Natural killer cell (primary cell): Measurements from ENCODE around the gene ENO4. TPM values are rescaled to one million over a fixed set of nuclear protein-coding genes. Genes with fewer than 3 reads are reported as not detected.

Source experiments
- ATAC-seq, 3 donors: fragments of 150-1000 bp in 2 of 3; fragments of 200-7000 bp in 1 of 3; cut with Tn5 transposase; 1 replicate in 1 of 3; 2 replicates in 2 of 3; pipeline ENCODE4 v1.10.0; 2021; ENCODE audit warnings: mild to moderate bottlenecking in 2 of 3, moderate library complexity in 2 of 3
- DNase-seq, 2 donors: peaks; one replicate each; pipeline versions ENCODE4 v3.0.0 to v3.0.0-alpha.2; 2013 to 2021; ENCODE audit warnings: mixed read lengths in 1 of 2
- H3K27ac ChIP-seq: one replicate; pipeline ENCODE4 v1.5.1; 2013; ENCODE audit warnings: mild to moderate bottlenecking, low read length
- H3K27me3 ChIP-seq: one replicate; pipeline ENCODE4 v1.6.1; 2013; ENCODE audit warnings: low read length; ENCODE audit not compliant: control insufficient read depth, insufficient read depth
- H3K36me3 ChIP-seq: one replicate; pipeline ENCODE4 v1.6.1; 2013; ENCODE audit warnings: low read length; ENCODE audit not compliant: control insufficient read depth, insufficient read depth
- H3K4me1 ChIP-seq: one replicate; pipeline ENCODE4 v1.6.1; 2013; ENCODE audit warnings: low read length; ENCODE audit not compliant: control insufficient read depth, insufficient read depth
- H3K4me3 ChIP-seq: one replicate; pipeline ENCODE4 v1.5.1; 2013; ENCODE audit warnings: low read length
- H3K9me3 ChIP-seq: one replicate; pipeline ENCODE4 v1.6.1; 2013; ENCODE audit warnings: low read length; ENCODE audit not compliant: control insufficient read depth, insufficient read depth
- H3K27ac Mint-ChIP-seq, 2 donors: one replicate each; pipeline ENCODE4 v1.8.0; 2022; ENCODE audit warnings: mild to moderate bottlenecking in 2 of 2, mixed read lengths in 2 of 2, moderate library complexity in 1 of 2
- H3K27me3 Mint-ChIP-seq, 2 donors: one replicate each; pipeline ENCODE4 v1.8.0; 2022; ENCODE audit warnings: low read depth in 2 of 2, mixed read lengths in 2 of 2
- H3K36me3 Mint-ChIP-seq: one replicate; pipeline ENCODE4 v1.8.0; 2022; ENCODE audit warnings: mixed read lengths
- H3K4me1 Mint-ChIP-seq, 2 donors: one replicate each; pipeline ENCODE4 v1.8.0; 2022; ENCODE audit warnings: mixed read lengths in 2 of 2
- H3K4me3 Mint-ChIP-seq: one replicate; pipeline ENCODE4 v1.8.0; 2022; ENCODE audit warnings: mild to moderate bottlenecking, moderate library complexity, mixed read lengths
- H3K9me3 Mint-ChIP-seq, 2 donors: one replicate each; pipeline ENCODE4 v1.8.0; 2022; ENCODE audit warnings: mixed read lengths in 2 of 2
- CTCF ChIP-seq: fragments of 200-600 bp; IDR thresholded peaks from one replicate; pipeline ENCODE4 v1.8.0; 2022; ENCODE audit warnings: antibody characterized with exemption
- WGBS: methylation state at CpG from one replicate; pipeline ENCODE4 v1.1.7; 2013; ENCODE audit warnings: missing lambda C conversion rate; ENCODE audit not compliant: insufficient coverage; 5-methylcytosine and 5-hydroxymethylcytosine counted together
- intact Hi-C: fragments of 100-400 bp; cut with micrococcal nuclease; formaldehyde crosslinking; loops from one replicate; pipeline ENCODE4 v1.14.2; 2022
- total RNA-seq, 4 donors: library from RNA; stranded (reverse); fragments of 120-200 nt in 1 of 4; gene quantifications; one replicate each; pipeline versions ENCODE4 v1.2.3 to v1.2.4, GENCODE V29; 2013 to 2022

ENO4 gene
- total RNA-seq, 3 donors from 2014 or later (not counting 1 experiment from before 2014, with no cell fraction given) = not detected

- no peaks in the 10 kb centered on the region for H3K4me1 Mint-ChIP-seq
- H3K9me3 Mint-ChIP-seq = no peaks in the 10 kb centered on the region
- ATAC-seq (no peak), DNase-seq (no peak)
- H3K4me1 ChIP-seq = no peaks in the 10 kb centered on the region
- H3K4me3 ChIP-seq = no peak overlapping the region
- no peaks in the 10 kb centered on the region for H3K9me3 ChIP-seq
- intact Hi-C loops = no loop called here
- H3K27ac ChIP-seq = no peak overlapping the region
- H3K27me3 ChIP-seq = no peaks in the 10 kb centered on the region
- no peak overlapping the region for H3K27ac Mint-ChIP-seq
- H3K36me3 ChIP-seq = no peaks in the 10 kb centered on the region
- TF ChIP-seq CTCF = no peak
- H3K4me3 Mint-ChIP-seq = no peak overlapping the region
- 86% methylated on average over 6 of the region's 6 CpGs for WGBS
- H3K36me3 Mint-ChIP-seq = no peaks in the 10 kb centered on the region
- peaks cover 4 to 12% of the 10 kb centered on the region in 2 donors for H3K27me3 Mint-ChIP-seq
These were observed 46.8 kb upstream of the ENO4 start for GRCh38 chr10:116802474-116802873.

- no peak for TF ChIP-seq CTCF
- no peaks in the 10 kb centered on the region for H3K9me3 ChIP-seq
- Mint-ChIP-seq H3K9me3 (no peaks in the 10 kb centered on the region), H3K27ac (no peak overlapping the region), H3K36me3 (no peaks in the 10 kb centered on the region), H3K4me3 (no peak overlapping the region), H3K27me3 (peaks cover 0 to 9% of the 10 kb centered on the region in 2 donors), H3K4me1 (no peaks in the 10 kb centered on the region)
- H3K36me3 ChIP-seq = no peaks in the 10 kb centered on the region
- 89% methylated on average over 19 of the region's 19 CpGs for WGBS
- no peaks in the 10 kb centered on the region for H3K27me3 ChIP-seq
- no peak overlapping the region for H3K27ac ChIP-seq
- intact Hi-C loops = no loop called here
- ATAC-seq (no peak), DNase-seq (no peak)
- no peaks in the 10 kb centered on the region for H3K4me1 ChIP-seq
- no peak overlapping the region for H3K4me3 ChIP-seq
These were observed 46.4 kb upstream of the ENO4 start for GRCh38 chr10:116802876-116803275.

- Histone ChIP-seq H3K27ac (no peak overlapping the region), H3K4me1 (no peaks in the 10 kb centered on the region), H3K27me3 (no peaks in the 10 kb centered on the region), H3K9me3 (no peaks in the 10 kb centered on the region), H3K4me3 (no peak overlapping the region), H3K36me3 (no peaks in the 10 kb centered on the region)
- WGBS = 86% methylated on average over 22 of the region's 22 CpGs
- H3K27ac Mint-ChIP-seq = no peak overlapping the region
- peaks cover 0 to 9% of the 10 kb centered on the region in 2 donors for H3K27me3 Mint-ChIP-seq
- no peaks in the 10 kb centered on the region for H3K9me3 Mint-ChIP-seq
- TF ChIP-seq CTCF = no peak
- H3K4me1 Mint-ChIP-seq = no peaks in the 10 kb centered on the region
- no peak overlapping the region for H3K4me3 Mint-ChIP-seq
- no peak for DNase-seq
- H3K36me3 Mint-ChIP-seq = no peaks in the 10 kb centered on the region
- intact Hi-C loops = no loop called here
- ATAC-seq = no peak
These were observed 45.6 kb upstream of the ENO4 start for GRCh38 chr10:116803451-116804249.

GRCh38 chr10:116808706-116809105, 40.6 kb upstream of the ENO4 start:
- no peaks in the 10 kb centered on the region for H3K9me3 ChIP-seq
- DNase-seq (no peak), ATAC-seq (no peak)
- H3K4me3 Mint-ChIP-seq = no peak overlapping the region
- H3K27me3 ChIP-seq = no peaks in the 10 kb centered on the region
- H3K27ac Mint-ChIP-seq = no peak overlapping the region
- no peaks in the 10 kb centered on the region for H3K36me3 Mint-ChIP-seq
- H3K4me1 ChIP-seq = no peaks in the 10 kb centered on the region
- H3K36me3 ChIP-seq = no peaks in the 10 kb centered on the region
- no peaks in the 10 kb centered on the region for H3K4me1 Mint-ChIP-seq
- H3K27ac ChIP-seq = no peak overlapping the region
- intact Hi-C loops = no loop called here
- WGBS = 86% methylated on average over 12 of the region's 13 CpGs
- no peak for TF ChIP-seq CTCF
- no peaks in the 10 kb centered on the region for H3K9me3 Mint-ChIP-seq
- H3K27me3 Mint-ChIP-seq = peaks cover 9 to 12% of the 10 kb centered on the region in 2 donors
- no peak overlapping the region for H3K4me3 ChIP-seq
